GM18519 (cell line): ENCODE results near the gene MICALL1.

ENCODE experiments used
- ATAC-seq: cut with Tn5 transposase; IDR thresholded peaks from one replicate; pipeline ENCODE4 v1.9.1; 2021; ENCODE audit warnings: mild to moderate bottlenecking, moderate library complexity; ENCODE audit not compliant: unreplicated experiment, low FRiP score

MICALL1 gene

DNA sequence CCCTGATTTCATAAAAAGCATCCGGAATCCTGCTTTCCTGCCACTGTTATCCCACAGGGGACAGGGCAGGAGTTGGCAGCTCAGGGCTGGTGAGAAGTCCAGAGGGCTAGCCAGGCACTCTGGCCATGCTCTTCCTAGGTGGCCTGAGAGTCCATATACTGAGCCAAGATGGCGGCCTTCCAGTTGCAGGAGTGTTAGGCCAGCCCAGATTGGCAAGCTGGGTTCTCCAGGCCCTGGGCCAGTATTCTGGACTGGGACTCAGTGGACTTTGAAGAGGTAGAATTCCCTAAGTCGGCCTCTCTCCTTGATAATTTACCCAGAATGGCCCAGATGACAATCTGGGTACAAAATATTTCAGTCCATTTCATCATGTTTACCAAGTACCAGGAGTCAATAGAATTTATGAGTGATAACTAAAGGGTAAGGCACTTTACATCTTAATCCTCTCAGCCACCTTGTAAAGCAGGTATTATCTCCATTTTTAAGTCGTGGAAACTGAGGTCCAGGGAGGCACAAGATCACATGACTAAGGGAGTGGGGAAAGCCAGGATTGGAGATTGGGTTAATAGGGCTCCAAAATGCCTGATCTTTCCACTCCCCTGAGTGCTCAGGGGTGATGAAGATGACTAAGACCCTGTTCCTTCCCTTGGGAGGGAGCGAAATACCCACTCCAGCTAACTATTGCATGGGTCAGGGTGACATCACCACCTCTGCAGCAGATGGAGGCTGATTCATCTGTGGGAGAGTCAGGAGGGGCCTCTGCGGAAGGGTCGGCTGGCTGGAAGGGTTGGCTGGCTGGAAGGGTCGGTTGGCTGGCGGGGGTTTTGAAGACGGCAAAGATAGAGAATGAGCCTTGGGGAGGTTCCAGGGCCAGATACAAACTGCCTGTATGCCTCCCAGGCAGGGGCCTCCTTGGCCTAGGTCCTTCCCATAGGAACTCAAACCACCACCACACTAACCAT, 1.2 kb upstream of the MICALL1 start:
- no peak for ATAC-seq

- peak; percentile 14 for ATAC-seq
Measured at GRCh38 chr22:37906364-37907008, 389 bp downstream of the MICALL1 start.

DNA sequence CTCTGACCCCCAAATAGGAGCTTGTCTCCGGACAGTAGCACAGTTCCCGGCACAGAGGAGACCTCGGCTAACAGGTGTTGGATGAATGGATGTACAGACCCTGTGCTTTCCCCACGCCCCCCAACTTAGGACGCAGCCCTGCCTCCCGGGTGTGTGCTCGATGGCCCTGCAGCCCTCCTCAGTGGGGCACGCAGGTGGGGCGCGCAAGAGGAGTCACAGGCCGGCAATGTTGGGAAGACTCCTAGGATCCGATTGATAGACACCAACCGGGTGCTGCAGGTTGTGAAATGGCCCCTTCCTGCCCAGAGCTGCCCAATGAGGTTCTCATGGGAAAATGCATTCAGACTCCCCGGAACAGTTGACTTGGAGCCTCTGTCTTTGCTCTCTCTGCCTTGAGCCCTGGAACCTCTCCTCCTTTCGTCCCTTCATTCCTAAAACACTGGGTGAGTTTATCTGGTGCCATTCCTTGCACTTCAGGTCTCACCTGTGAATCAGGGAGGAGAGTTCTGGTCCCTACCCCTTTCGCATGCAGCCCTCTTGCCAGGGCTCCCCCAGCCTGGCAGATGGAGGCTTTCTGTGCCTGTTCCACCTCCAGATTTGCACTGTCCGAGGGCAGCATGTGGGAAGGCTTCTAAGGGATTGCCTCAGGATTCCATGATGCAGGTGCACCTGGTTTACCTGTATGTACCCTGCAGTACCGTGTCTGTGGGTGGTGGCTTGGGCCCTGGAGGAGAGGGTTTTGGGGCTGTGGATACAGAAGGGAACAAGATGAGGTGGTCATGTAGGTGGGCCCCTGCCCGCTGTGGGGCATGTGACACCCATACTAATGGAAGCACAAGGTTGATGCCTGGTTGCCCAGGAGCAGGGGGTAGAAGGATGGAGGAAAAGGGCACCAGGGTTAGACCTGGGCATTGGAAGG, 1.2 kb downstream of the MICALL1 start:
- ATAC-seq, result no peak

- ATAC-seq, result no peak
Measured at GRCh38 chr22:37909766-37910165, 3.7 kb downstream of the MICALL1 start.

DNA sequence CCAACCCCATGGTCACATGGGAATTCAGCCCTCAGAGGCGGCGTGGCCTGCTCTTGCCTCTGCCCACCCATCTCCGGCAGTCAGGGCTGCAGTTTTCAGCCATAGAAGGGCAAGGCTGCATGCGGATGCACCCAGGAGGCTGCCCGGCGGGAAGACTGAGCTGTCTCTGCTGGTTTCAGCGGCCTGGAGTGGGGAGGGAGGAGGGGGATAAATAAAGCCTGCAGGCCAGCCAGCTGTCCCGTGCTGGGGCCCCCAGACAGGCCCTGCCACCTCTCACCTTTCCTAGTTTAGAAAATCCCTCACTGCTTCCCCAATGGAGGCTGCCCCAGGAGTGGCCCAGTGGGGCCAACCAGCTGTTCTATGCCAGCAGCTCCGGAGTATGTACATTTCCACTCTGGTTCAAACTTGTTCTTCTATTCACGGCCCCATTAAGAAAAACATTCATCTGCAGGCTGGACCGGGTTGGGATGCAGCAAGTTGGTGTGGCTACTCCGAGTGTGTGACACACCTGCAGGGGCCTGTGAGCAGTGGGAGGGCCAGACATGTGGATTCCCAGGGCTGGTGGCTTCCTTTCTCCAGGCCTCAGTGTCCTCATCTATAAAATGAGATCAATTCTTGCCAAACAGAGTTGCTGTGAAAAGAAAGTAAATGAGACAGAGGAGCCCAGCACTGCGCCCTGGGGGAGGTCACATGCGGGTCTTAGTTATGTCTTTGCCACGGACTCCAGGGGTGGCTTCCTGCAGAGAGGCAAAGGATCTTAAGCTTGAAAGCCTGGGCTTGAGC, 5.0 kb downstream of the MICALL1 start:
- no peak for ATAC-seq

- ATAC-seq, result no peak
Measured at GRCh38 chr22:37911697-37912096, 5.6 kb downstream of the MICALL1 start.

- ATAC-seq, result no peak
Measured at GRCh38 chr22:37912171-37912570, 6.1 kb downstream of the MICALL1 start.

- ATAC-seq, result no peak
Measured at GRCh38 chr22:37913233-37913721, 7.2 kb downstream of the MICALL1 start.

GRCh38 chr22:37916311-37916710, 10.2 kb downstream of the MICALL1 start:
- no peak for ATAC-seq

- ATAC-seq, result no peak
Measured at GRCh38 chr22:37917874-37918548, 11.9 kb downstream of the MICALL1 start.

- ATAC-seq, result no peak
Measured at GRCh38 chr22:37918580-37919270, 12.6 kb downstream of the MICALL1 start.

GRCh38 chr22:37920126-37920525, 14.0 kb downstream of the MICALL1 start:
- ATAC-seq, result no peak

GRCh38 chr22:37922191-37922590, 16.1 kb downstream of the MICALL1 start:
- ATAC-seq, result no peak

DNA sequence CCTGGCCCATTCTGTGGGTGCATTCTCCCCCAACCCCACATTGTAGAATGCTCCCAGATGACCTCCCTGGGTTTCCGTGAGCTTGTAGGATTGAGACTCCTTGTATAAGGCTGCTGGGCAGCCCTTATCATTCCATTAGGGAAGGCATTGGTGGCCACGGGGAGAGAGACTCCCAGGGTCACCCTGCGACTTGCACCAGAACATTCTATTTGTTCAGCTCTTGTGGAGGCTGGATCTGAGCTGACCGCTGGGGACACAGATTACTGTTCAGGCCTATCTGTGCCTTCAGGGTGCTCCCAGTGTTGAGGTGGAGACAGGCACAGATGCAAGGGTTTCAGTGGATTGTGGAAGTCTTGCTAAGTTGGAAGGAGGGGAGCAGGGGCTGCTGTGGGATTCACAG, 17.8 kb downstream of the MICALL1 start:
- no peak for ATAC-seq

GRCh38 chr22:37924386-37925065, 18.4 kb downstream of the MICALL1 start:
- ATAC-seq, result no peak

DNA sequence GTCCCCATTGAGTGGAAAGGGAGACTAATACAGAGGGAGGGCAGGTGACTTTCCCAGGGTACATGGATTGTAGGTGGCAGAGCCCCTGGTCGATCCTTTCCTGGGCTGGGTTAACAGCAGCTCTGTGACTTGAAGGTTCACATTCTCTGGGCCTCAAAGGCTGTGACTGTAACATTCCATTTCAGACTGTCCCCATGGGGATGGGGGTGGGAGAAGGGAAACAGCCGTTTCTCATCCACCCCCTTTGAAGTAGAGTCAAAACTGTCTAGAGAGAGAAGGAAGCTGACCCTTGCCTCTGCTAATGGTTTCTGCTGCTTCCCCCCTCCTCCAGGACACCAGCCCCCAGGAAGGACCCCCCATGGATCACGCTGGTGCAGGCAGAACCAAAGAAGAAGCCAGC, 19.2 kb downstream of the MICALL1 start:
- ATAC-seq, result no peak

DNA sequence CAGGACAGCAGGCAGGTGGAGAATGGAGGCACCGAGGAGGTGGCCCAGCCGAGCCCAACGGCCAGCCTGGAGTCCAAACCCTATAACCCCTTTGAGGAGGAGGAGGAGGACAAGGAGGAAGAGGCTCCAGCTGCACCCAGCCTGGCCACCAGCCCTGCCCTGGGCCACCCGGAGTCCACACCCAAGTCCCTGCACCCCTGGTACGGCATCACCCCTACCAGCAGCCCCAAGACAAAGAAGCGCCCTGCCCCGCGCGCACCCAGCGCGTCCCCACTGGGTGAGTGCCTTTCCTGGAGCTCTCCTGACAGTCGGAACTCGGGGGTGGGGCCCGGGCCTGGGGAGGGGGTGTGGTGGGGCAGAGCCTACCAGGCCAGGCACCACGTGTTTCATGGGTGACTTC, 19.7 kb downstream of the MICALL1 start:
- ATAC-seq, result no peak

GRCh38 chr22:37926358-37926757, 20.3 kb downstream of the MICALL1 start:
- no peak for ATAC-seq
